Activated CD4-positive, alpha-beta T cell treated with anti-CD3 and anti-CD28 coated beads, Interleukin-2, amount 50 U/mL, for 48 hours (primary cell): ENCODE data around the gene ZNF547.
"Not testable (repeated sequence)": the region's sequence is repeated elsewhere in the genome, so short reads cannot be mapped to it uniquely, and the experiment has no call there.

Experiments
- DNase-seq, 2 experiments: peaks; one replicate each; pipeline ENCODE4 v3.0.0-alpha.2; 2020

Gene ZNF547

DNA sequence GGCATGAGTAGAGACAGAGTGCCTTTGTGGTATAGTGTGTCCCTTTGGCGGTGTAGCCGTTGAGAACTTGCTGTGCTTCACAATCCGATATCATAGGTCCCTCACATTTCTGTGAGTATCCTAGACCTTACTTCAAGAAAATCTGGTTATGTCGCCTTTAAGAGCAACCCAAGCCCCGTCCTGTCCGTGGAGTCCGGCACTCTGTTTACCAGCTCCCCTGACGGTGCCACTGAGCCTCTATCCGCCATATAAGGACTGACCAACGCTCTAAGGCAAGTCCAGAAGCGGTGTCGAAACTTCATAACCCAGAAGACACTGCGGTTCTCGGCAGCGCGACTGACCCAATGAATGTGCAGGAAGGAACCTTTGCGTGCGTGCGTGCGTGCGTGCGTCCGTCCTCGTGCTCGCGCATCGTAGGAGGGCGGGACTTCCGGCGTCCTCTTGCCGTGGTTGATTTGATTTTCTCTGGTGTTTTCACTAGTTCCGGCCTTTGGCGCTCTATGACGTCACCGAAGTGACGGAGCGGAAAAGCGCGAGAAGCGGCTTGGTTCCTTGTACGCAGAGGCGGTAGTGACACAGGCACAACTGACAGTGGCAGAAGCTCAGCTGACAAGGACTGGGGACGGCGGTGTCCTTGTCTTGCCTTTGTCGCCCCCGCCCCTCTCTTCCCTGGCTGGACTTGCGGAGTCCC lies at the start of gene ZNF547, which contains the start of gene TRAPPC2B:
Gene ZNF547, plus strand, starts transcription at position 555 of the 691 bp plus-strand sequence. CDS start 5,005 bp downstream, outside the sequence.
Gene TRAPPC2B, plus strand, starts transcription at position 555 of the 691 bp plus-strand sequence. CDS start 1,283 bp downstream, outside the sequence.
- peak; percentile 98 for DNase-seq

- no peak for DNase-seq
Measured at GRCh38 chr19:57314146-57314545, 49.2 kb upstream of the ZNF547 start.

- no peak for DNase-seq
Measured at GRCh38 chr19:57317503-57317902, 45.8 kb upstream of the ZNF547 start.

- DNase-seq, result no peak
Measured at GRCh38 chr19:57319869-57320179, 43.5 kb upstream of the ZNF547 start.

- peak; percentile 95 to 96 for DNase-seq
Measured at GRCh38 chr19:57320180-57321084, 42.9 kb upstream of the ZNF547 start, which contains the start of gene ZNF543. Gene ZNF543, plus strand, starts transcription at chr19:57320472. Its CDS starts 382 bp downstream, at chr19:57320854.

- DNase-seq, result no peak
Measured at GRCh38 chr19:57321116-57321515, 42.2 kb upstream of the ZNF547 start.

DNA sequence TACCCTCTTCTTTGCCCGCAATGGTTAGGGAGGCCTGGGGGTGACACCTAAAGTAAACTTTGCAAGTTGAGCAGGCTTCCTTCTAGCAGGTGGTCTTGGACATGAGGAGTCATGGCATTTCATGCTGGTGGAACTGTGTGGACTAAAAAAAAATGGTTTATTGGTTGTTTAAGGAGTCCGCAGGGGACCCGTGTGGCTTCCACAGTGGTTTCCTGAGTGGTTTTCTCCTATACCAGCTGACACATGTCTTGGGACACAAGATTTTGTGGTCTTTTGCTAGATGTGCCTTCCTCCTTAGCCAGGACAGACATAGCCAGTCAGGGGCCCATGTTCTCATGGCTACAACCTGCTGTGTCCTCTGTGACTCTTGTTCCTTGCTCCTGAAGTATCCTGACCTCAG lies 41.6 kb upstream of the ZNF547 start:
- DNase-seq, result no peak

DNA sequence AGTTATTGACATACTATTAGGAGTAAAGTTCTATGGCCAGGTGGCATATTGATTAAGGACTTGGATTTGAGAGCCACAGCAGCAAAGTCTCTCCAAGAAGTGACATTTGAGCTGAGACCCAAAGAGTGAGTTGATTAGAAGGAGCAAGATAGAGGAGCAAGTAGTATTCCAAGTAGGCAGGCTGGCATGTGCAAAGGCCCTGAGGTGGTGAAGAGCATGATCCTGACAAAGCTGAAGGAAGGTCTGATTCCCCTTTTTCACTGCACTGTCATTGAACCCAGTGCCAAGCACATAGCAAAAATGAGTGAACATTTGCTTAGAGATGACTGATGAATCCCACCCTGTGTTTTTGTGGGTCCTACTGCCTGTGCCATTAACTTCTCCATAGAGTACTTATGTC lies 38.4 kb upstream of the ZNF547 start:
- DNase-seq, result no peak

GRCh38 chr19:57327993-57328392 lies 35.4 kb upstream of the ZNF547 start:
- DNase-seq, result no peak

- no peak for DNase-seq
Measured at GRCh38 chr19:57334191-57334590, 29.2 kb upstream of the ZNF547 start.

DNA sequence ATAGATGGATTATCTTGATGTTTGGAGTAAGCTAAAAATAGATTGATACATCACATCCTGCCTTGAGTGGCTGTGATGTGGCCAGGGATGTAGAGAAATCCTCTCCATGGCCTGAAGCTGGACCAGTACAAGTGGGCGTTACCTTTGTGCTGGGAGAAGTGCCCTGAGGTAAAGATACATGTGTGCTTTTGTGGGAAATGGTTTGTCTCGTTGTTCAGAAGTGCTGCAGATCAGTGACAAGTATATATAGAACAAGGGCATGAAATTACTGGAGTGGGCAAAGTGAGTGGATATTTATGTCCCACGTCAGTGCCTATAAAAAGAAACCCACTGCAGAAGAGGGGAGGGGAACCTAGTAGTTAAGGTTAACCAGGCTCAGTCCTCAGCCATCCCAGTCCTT lies 24.5 kb upstream of the ZNF547 start:
- DNase-seq, result no peak

GRCh38 chr19:57342582-57342981 lies 20.8 kb upstream of the ZNF547 start:
- DNase-seq, result no peak

- no peak for DNase-seq
Measured at GRCh38 chr19:57348136-57348535, 15.2 kb upstream of the ZNF547 start.

GRCh38 chr19:57350877-57351805 lies 12.2 kb upstream of the ZNF547 start, which contains the start of gene ZNF304:
Gene ZNF304, plus strand, starts transcription at chr19:57351271. Its CDS starts 394 bp downstream, at chr19:57351665.
- DNase-seq, result peak; percentile 82 to 87

DNA sequence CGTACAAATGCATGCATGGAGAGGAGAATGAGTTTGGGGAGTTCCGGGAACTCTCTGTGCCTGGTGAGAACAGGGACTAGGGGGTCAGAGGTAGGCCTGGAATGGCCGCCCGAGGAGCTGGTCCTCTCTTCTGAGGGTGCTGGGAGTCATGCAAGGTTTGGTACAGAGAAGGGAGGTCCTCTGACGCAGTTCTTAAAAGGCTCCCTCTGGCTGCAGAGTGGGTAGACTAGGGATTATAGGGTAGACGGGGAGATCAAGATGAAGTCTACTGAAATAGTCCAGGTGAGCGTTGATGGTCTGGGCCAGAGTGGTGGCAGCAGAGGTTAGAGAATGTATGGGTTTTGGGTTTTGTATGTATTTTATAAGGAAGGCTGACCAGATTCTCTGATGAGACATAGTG lies 11.5 kb upstream of the ZNF547 start:
- DNase-seq, result no peak

- DNase-seq, result no peak
Measured at GRCh38 chr19:57355916-57356315, 7.4 kb upstream of the ZNF547 start.

GRCh38 chr19:57357406-57357805 lies 5.9 kb upstream of the ZNF547 start:
- no peak for DNase-seq

DNA sequence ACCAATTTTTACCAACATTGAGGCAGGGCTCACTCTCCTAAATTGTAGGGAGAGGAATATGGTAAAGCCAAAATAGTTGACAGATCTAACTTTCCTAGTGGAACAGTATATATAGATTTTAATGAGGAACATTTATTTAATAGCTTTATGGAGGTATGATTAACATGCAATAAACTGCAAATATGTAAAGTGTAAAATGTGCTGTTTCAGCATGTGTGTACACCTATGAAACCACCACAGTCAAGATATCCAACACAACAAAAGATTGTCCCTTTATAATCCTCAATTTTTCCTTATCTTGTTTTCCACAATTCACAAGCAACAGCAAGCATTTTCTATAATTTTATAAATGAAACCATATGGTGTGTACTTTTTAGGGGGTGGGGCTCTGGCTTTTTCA lies 4.1 kb upstream of the ZNF547 start:
- no peak for DNase-seq

DNA sequence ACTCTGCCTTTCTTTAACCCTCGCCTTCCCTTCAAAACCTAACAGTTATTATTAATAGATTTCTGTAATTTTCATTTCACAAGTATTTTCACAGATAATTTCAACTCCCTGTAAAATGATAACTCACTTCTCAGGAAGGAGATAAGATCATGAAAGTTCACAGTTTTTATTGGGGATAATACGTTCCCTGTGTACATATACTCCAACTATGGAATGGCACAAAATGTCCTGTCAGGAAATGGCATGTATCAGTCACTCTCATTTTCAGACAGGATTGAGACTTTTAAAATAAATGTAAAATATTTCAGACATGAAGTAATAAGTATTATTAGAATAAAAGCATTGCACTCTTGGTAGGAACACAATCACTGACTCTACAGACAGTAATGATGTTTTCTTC lies 932 bp upstream of the ZNF547 start:
- DNase-seq, result no peak

DNA sequence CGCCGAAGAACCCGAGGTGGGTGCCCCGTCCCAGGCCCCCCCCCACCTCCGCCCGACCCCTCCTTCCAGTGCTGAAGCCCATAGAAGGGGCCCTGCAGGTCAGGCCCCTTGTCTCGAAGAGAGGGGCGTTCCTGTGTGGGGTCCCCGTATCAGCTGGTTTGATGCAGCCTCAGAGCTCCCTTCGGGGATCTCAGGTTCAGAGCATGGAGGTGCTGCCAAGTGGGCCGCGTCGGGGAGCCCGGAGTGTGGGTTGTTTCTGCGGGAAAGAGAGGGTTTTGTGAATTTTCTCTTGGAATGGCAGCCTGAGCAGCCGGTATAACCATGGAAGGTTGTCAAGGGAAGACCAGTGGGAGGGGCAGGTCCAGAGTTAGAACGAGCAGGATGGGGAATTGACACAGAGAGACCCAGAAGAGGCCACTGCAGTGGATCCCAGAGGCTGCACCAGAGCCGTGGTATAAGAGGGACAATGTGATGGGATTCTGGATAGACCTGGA lies 384 bp downstream of the ZNF547 start:
- no peak for DNase-seq

GRCh38 chr19:57366776-57367175 lies 3.4 kb downstream of the ZNF547 start:
- DNase-seq, result no peak

GRCh38 chr19:57374179-57374578 lies 10.8 kb downstream of the ZNF547 start:
- no peak for DNase-seq

- DNase-seq, result not testable (repeated sequence)
Measured at GRCh38 chr19:57374647-57375046, 11.3 kb downstream of the ZNF547 start.
